Effector memory CD4-positive, alpha-beta T cell (primary cell): ENCODE measurements around the gene PLSCR4.
"Not testable (repeated sequence)": the region's sequence is repeated elsewhere in the genome, so short reads cannot be mapped to it uniquely, and the experiment has no call there.

Experiments
- DNase-seq, 3 donors: peaks; one replicate each; pipeline ENCODE4 v3.0.0-alpha.2; 2020
- H3K27ac ChIP-seq: 2 replicates; pipeline ENCODE4 v1.7.0; 2013; ENCODE audit warnings: mild to moderate bottlenecking, low read length, moderate library complexity; ENCODE audit not compliant: insufficient read depth, poor library complexity, severe bottlenecking
- H3K27me3 ChIP-seq: replicated peaks from 2 replicates; pipeline ENCODE4 v1.7.0; 2013; ENCODE audit warnings: mild to moderate bottlenecking, low read length; ENCODE audit not compliant: insufficient read depth, control insufficient read depth, poor library complexity, severe bottlenecking
- H3K36me3 ChIP-seq: 2 replicates; pipeline ENCODE4 v1.7.0; 2013; ENCODE audit warnings: mild to moderate bottlenecking, low read length, moderate library complexity; ENCODE audit not compliant: control insufficient read depth, insufficient read depth
- H3K4me1 ChIP-seq: 2 replicates; pipeline ENCODE4 v1.7.0; 2013; ENCODE audit warnings: low read length, mild to moderate bottlenecking; ENCODE audit not compliant: control insufficient read depth, insufficient read depth, poor library complexity, severe bottlenecking
- H3K4me3 ChIP-seq: 2 replicates; pipeline ENCODE4 v1.7.0; 2013; ENCODE audit warnings: low read length, low read depth, mild to moderate bottlenecking; ENCODE audit not compliant: insufficient read depth, poor library complexity, severe bottlenecking
- H3K9me3 ChIP-seq: 2 replicates; pipeline ENCODE4 v1.7.0; 2013; ENCODE audit warnings: mild to moderate bottlenecking, low read length, moderate library complexity; ENCODE audit not compliant: control insufficient read depth

PLSCR4 gene

DNA sequence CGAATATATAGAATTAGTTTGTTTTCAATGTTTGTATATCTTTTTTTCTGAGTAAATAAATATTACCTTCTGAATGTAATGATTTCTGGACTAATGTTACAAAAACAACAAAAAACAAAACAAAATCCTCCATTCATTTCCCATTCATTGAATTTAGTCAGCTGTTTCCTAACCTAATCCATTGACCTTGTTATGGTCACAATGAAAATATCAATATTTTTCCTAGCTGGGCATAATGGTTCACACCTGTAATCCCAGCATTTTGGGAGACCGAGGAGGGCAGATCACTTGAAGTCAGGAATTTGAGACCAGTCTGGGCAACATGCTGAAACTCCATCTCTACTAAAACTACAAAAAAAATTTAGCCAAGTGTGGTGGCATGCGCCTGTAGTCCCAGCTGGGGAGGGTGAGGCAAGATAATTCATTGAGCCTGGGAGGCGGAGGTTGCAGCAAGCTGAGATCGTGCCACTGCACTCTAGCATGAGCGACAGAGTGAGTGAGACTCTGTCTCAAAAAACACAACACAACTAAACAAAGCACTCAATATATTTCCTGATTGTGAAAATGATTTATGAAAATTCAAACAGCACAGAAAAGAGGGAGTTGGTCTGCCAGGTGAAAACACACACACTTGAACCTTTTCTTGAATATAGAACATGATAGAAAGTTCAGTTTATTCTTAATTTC lies 23.0 kb upstream of the PLSCR4 start:
- H3K9me3 ChIP-seq = no peaks in the 10 kb centered on the region
- H3K27me3 ChIP-seq = no peaks in the 10 kb centered on the region
- no peaks in the 10 kb centered on the region for H3K36me3 ChIP-seq
- no peak for DNase-seq
- no peak overlapping the region for H3K4me3 ChIP-seq
- no peaks in the 10 kb centered on the region for H3K4me1 ChIP-seq
- H3K27ac ChIP-seq = no peak overlapping the region

DNA sequence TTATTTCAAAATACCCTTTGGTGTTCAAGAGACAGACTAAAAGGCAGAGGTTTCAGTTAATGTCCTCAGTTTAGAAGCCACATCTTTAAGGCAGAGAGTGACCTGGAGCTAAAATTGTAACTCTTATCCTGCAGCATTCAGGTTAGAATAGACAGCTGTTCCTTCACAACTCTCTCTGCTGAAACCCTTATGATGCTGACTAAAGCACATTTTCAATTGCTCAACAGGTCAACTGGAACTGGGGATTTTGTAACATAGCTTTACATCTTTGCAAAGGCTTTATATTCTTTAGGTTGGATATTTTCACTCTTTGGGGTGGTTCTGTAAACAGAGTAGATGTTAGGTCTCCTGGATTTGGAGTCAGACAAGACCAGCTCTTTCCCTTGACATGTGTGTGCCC lies 20.3 kb upstream of the PLSCR4 start:
- Histone ChIP-seq H3K4me3 (no peak overlapping the region), H3K27ac (no peak overlapping the region), H3K4me1 (no peaks in the 10 kb centered on the region), H3K27me3 (no peaks in the 10 kb centered on the region), H3K9me3 (no peaks in the 10 kb centered on the region), H3K36me3 (no peaks in the 10 kb centered on the region)
- no peak for DNase-seq

DNA sequence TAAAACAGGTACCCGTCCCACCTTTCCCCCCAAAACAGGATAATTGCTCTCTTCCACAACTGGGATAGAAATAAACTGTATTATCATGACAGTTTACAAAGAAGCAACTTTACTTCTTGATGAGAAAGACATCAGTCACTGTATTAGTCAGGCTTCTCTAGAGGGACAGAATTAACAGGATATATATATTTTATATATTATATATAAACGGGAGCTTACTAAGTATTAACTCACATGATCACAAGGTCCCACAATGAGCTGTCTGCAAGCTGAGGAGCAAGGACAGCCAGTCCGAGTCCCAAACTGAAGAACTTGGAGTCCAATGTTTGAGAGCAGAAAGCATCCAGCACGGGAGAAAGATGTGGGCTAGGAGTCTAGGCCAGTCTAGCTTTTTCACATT lies 18.4 kb upstream of the PLSCR4 start:
- no peak overlapping the region for H3K4me3 ChIP-seq
- no peaks in the 10 kb centered on the region for H3K4me1 ChIP-seq
- no peak for DNase-seq
- no peaks in the 10 kb centered on the region for H3K9me3 ChIP-seq
- no peaks in the 10 kb centered on the region for H3K27me3 ChIP-seq
- no peak overlapping the region for H3K27ac ChIP-seq
- H3K36me3 ChIP-seq = no peaks in the 10 kb centered on the region

DNA sequence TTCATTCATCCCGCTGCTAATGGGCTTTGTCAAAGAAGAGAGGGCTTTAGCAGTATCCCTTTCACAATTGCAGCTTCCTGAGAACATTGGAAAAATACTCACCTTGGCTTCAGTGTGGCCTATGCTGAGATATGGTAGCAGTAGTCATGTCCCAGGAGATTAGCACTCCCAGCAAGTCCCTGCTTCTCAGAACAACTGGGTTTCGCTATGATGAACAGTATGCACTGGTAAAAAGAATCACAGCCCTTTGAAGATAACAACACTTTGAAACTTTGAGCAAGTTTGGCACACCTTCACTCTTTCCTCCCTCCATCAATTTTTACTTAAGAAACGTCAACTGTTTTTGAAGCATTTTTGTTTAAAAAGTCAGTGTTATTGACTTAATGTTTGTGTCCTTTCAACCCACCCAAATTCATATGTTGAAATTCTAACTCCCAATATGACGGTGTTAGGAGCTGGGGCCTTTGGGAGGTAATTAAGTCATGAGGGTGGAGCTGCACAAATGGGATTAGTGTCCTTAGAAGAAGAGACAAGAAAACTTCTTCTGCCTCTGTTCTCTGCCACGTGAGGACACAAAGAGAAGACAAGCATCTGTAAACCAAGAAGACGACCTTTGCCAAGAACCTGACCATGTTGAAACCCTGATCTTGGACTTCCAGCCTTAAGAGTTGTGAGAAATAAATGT lies 17.8 kb upstream of the PLSCR4 start:
- no peak overlapping the region for H3K4me3 ChIP-seq
- H3K9me3 ChIP-seq = no peaks in the 10 kb centered on the region

DNA sequence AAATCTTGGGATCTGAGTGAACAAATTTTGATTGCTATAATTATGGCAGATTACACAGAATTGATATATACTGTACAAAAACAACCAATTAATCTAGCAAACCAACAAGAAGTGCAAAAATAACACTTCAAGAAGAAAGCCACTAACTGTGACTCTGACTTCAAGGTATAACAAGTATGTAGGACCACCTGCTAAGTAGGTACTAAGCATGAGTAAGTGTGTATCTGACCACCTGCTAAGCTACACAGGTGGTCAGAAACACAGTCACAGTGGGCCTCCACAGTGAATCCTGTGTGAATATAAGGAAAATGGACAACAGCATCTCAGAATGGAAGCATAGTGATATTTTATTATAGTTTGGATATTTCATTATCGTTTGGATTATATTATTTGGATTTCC lies 14.8 kb upstream of the PLSCR4 start:
- no peaks in the 10 kb centered on the region for H3K27me3 ChIP-seq
- no peaks in the 10 kb centered on the region for H3K9me3 ChIP-seq
- H3K4me1 ChIP-seq = no peaks in the 10 kb centered on the region
- H3K36me3 ChIP-seq = no peaks in the 10 kb centered on the region
- H3K27ac ChIP-seq = no peak overlapping the region
- DNase-seq = no peak
- no peak overlapping the region for H3K4me3 ChIP-seq

More for the DNA sequence above, 17.8 kb upstream of the PLSCR4 start:
- Histone ChIP-seq H3K36me3 (no peaks in the 10 kb centered on the region), H3K27me3 (no peaks in the 10 kb centered on the region), H3K4me1 (no peaks in the 10 kb centered on the region), H3K27ac (no peak overlapping the region)
- DNase-seq = no peak

DNA sequence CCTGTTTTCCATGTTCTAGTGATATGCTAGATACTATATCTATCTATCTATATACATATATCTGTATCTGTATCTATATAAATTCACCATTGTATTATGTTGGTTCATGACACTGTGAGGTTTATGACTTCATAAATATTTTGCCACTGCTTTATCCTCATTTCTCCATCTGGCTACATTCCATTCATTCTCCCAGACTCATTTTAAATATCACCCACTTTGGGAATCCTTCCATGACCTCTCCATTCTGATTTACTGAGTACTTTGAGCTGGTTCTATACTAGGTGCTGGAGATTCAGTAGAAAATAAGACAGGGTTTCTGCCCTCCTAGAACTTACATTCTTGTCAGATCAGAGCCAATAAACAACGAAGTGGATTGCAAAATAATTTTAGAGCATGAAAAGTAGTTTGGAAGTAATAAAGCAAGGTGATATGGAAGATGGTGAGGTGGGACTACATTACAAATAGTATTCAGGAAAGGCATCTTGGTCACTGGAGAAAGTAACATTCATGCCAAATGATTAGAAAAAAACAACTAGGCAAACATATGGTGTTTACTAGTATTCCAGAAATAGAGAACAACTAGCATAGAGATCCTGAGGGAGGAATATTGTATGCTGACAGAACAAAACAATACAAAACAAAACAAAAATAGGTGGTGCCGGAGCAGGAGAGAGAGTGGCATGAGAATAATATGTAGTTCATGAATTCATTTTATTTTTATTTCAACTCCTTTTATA lies 11.6 kb upstream of the PLSCR4 start:
- Histone ChIP-seq H3K27me3 (no peaks in the 10 kb centered on the region), H3K4me1 (no peaks in the 10 kb centered on the region), H3K9me3 (no peaks in the 10 kb centered on the region), H3K36me3 (no peaks in the 10 kb centered on the region), H3K4me3 (no peak overlapping the region), H3K27ac (no peak overlapping the region)
- no peak for DNase-seq

DNA sequence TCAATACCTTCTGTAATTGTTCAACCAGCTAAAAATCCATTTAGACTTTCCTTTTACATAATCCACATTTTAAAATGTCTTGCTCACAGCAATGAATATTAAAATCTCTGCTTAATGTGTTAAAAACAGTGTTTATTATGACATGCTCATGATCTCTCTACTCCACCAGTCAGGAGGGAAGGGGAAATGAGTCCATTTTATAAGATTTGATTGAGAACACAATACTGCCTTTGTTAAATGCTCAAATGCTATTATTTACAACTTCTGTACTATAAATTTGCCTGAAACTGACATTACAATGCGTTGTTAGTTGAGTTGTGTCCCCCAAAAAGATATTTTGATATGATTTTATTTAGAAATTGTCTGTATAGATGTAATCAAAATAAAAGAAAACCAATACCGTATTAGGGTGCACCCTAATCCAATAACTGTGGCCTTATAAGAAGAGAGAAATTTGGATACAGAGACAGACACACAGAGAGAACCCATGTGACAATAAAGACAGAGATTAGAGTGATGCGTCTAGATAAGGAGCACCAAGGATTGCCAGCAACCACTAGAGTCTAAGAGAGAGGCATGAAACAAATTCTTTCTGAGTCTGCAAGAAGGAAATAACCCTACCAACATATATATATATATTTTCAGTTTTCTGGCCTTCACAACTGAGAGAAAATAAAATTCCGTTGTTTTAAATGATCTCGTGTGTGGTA lies 9.1 kb upstream of the PLSCR4 start:
- Histone ChIP-seq H3K27ac (no peak overlapping the region), H3K4me1 (no peaks in the 10 kb centered on the region), H3K9me3 (no peaks in the 10 kb centered on the region), H3K4me3 (no peak overlapping the region), H3K36me3 (no peaks in the 10 kb centered on the region), H3K27me3 (no peaks in the 10 kb centered on the region)
- no peak for DNase-seq

DNA sequence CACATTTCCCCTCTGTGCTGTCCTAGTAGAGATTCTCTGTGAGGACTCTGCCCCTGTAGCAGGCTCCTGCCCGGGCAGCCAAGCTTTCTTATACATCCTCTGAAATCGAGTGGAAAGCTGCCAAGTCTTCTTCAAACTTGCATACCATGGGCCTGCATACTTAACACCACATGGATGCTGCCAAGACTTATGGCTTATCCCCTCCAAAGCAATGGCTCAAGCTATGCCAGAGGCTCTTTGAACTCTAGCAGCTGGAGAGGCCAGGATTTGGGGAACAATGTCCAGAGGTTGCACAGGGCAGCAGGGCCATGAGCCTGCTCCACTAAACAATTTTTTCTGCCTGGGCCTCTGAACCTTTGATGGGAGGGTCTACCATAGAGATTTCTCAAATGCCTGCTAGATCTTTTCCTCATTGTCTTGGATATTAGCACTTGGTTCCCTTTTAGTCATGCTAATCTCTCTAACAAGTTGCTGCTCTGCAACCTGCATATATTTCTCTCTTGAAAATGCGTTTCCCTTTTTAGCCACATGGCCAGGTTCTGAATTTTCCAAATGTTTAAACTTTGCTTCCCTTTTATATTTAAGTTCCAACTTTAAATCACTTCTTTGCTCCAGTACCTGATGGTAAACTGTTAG lies 6.1 kb upstream of the PLSCR4 start:
- Histone ChIP-seq H3K4me3 (no peak overlapping the region), H3K9me3 (no peaks in the 10 kb centered on the region), H3K36me3 (no peaks in the 10 kb centered on the region), H3K27ac (no peak overlapping the region), H3K4me1 (no peaks in the 10 kb centered on the region), H3K27me3 (no peaks in the 10 kb centered on the region)
- DNase-seq = no peak

DNA sequence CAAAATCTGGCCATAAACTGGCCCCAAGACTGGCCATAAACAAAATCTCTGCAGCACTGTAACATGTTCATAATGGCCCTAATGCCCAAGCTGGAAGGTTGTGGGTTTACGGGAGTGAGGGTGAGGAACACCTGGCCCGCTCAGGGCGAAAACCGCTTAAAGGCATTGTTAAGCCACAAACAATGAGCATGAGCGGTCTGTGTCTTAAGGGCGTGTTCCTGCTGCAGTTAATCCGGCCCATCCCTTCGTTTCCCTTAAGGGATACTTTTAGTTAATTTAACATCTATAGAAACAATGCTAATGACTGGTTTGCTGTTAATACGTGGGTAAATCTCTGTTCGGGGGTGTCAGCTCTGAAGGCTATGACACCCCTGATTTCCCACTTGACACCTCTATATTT lies 1.5 kb upstream of the PLSCR4 start:
- H3K4me3 ChIP-seq, DNase-seq, H3K27me3 ChIP-seq, H3K36me3 ChIP-seq, H3K27ac ChIP-seq, H3K9me3 ChIP-seq, H3K4me1 ChIP-seq: not testable (repeated sequence)
